Fibroblast of peridontal ligament (primary cell): ENCODE results near the gene ARHGAP22.

Experiments
- DNase-seq: peaks from one replicate; pipeline ENCODE4 v3.0.0-alpha.2; 2010; ENCODE audit errors: extremely low read depth

The ARHGAP22 gene

DNA sequence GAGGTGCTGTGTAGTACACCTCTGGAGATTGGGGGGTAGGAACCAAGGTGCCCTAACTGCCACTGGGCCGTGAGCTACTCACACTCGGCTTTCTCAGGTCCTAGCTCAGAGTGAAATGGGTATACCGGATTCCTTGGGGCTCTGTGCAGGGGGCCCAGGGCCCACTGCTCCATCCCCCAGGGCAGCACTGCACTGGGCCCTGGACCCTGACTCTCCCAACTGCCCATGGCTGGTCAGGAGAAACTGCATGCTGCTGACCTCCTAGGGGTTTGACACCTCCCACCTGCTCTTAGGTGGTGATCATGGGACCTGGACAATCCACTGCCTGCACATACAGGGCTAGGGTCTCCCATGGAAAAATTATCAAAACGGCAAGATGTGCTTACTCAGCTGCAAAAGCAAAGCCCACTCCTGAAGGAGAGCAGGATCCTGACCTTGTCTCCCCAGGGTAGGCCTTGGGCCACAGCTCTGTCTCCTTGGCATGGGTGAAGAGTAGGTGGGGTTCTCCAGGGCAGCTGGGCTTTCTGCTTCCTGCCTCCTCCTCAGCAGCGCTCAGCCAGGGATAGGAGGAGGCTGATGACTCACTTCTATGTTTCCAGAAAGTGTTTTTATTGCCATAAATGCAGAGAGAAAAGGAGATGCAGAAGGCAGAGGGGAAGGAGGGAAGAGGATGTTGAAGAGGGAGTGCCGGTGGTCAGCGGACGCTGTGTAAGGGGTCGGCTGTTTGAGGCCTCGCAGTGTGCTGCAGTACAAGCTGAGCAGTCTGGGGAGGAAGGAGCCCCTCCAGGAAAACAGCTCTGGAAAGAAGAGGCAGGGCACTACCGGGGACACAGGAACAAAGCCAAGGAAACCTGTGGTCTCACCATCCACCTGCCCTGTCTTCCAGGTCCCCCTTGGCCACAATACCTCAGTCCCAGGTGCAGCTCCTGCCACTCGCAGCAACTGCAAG lies 107.8 kb downstream of the ARHGAP22 start:
- peak; percentile 72 for DNase-seq

DNA sequence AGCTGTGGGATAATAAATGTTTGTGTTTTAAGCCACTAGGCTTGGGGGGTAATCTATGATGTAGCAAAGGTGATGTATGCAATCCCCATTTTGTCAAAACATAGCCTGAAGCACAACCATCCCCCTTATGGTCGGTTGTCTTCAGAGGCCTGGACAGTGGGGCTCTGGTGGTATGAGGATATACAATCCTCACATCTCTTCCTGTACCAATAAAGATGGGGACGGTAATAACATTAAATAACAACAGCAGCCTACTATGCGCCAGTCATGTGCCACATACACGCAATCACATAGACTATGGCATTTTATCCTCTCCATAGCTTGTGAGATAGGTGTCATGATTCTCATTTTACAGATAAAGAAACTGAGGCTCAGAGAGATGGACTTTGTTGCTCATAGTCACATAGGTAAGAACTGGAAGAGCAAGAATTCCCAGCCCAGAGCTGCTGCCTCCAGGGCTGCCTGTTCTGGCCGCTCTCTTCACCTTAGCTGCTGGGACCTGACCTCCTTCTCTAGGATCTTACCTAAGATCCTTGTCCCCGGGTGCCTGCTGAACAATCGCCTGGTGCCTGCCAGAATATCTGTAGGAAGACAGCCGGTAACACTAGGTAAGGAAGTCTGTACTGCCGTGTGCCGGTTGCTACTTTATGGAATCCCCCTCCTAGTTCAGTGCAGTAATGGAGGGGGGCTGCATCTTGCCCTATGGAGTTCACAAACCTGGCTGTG lies 108.6 kb downstream of the ARHGAP22 start:
- no peak for DNase-seq

- DNase-seq = no peak
Observed at GRCh38 chr10:48495282-48496045, 109.4 kb downstream of the ARHGAP22 start.

DNA sequence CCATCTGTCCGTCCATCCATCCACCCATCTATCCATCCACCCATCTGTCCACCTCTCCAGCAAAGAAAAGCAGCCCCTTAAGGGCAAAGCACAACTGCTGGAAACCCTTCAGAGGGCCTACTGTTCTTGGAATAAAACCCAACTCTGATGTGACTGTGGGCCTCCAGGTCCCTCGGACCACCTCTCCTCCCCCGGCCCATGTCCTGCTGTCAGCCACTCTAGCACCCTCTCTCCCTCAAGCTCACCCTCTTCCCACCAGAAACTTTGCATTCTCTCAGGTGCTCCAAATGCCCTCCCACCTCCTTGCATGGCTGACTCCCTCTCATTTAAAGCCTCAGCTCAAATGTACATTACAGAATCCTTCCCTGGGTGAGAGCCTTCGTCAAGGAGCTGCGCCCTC lies 110.3 kb downstream of the ARHGAP22 start:
- no peak for DNase-seq

GRCh38 chr10:48494073-48494472 lies 110.8 kb downstream of the ARHGAP22 start:
- DNase-seq = no peak

DNA sequence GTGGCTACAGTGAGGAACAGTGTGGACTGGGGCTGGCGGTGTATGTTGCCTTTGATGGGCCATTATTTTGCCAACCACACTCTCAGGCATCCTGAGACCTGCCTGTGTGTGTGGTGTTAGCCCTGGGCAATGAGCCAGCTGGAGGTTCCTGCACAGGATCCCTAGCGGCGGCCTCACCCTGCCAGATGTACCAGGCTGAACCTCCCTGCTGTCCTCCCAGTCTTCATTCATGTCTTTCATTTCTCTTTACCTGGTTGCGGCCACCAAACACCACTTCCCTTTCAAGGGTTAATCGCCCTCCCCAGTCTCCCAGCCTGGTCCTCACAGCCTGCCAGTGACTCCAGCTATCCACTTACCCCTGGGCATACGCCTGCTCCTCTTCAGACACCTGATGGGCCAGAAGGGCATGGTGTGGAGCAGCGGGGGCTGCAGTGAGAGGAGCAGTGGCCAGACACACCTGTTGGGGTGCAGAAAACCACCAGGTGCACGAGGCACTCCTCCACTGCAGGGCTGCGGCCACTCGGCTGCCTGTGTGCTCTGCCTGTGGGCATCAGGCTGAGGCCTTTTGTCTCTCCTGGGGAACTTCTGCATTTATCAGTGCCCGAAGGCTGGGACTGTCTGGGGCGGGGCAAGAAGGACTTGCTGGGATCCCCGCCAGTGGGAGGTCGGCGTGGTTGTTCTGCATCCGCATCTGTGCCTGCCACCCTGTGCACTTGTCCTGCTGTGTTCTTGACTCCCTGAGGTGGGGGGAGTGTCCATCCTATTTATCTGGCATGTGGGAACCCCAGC lies 111.6 kb downstream of the ARHGAP22 start:
- no peak for DNase-seq

GRCh38 chr10:48492201-48492600 lies 112.7 kb downstream of the ARHGAP22 start:
- DNase-seq = no peak

GRCh38 chr10:48491392-48492139 lies 113.3 kb downstream of the ARHGAP22 start:
- no peak for DNase-seq

- no peak for DNase-seq
Observed at GRCh38 chr10:48490946-48491345, 113.9 kb downstream of the ARHGAP22 start.

DNA sequence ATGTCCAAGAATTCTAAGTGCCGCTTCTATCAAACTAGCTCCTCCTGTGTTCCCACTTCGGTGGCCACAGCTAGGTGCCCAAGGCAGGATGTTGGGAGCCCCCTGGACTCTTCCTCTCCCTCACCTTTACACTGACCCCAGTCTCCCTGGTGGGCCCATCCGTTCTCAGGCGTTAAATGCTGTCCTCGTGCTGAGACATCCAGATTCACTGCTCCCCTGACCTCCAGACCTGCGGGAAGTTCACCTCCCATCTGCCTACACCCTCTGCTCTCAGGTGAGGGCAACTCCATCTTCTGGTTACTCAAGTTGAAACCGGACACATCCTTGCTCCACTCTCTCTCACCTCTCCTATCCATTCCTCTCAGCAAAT lies 114.3 kb downstream of the ARHGAP22 start:
- DNase-seq = no peak

GRCh38 chr10:48489099-48489498 lies 115.8 kb downstream of the ARHGAP22 start:
- DNase-seq = no peak

DNA sequence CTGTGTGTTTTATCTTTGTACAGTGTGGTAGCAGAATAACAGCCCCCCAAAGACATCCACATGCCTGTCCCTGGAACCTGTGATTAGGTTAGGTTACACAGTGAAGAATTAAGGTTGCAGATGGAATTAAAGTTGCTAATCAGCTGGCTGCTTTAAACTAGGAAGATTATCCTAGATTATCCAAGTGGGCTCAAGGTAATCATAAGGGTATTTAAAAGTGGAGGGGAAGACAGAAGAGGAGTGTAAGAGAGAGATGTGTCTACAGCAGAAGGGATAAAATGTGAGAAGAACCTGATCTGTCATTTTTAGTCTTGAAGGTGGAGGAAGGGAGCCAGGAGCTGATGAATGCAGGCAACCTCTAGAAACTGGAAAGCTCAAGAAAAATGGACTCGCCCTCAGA lies 117.6 kb downstream of the ARHGAP22 start:
- no peak for DNase-seq

DNA sequence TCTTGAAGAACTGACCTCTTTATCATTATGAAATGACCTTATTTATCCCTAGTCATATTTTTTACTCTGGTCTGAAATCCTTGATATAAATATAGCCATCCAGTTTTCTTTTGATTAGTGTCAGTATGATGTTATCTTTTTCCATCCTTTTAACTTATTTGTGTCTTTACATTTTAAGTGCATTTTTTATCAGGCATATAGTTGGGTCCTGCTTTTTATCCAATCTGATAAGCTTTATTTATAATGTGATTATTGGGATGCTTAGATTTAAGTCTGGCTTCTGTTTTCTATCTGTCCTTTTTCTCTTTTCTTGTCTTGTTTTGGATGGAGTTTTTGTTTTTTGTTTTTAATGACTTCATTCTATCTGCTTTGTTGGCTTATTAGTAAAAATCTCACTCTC lies 119.2 kb downstream of the ARHGAP22 start:
- no peak for DNase-seq

DNA sequence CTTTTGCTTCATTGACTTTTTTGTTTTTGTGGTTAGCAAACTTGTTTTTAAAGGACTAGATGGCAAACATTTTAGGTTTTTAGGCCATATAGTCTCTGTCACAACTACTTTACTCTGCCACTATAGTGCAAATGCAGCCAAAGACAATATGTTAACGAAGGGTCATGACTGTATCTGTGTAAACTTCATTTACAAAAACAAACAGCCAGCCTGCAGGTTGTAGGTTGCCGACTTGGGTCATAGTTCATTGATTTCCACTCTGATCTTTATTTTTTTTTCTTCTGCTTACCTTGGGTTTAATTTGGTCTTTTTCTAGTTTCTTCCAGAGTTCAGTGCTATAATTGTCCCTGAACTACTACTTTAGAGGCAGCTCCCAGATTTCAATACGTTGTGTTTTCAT lies 120.0 kb downstream of the ARHGAP22 start:
- DNase-seq = no peak

GRCh38 chr10:48482207-48482606 lies 122.7 kb downstream of the ARHGAP22 start:
- DNase-seq = no peak

GRCh38 chr10:48481385-48481784 lies 123.5 kb downstream of the ARHGAP22 start:
- no peak for DNase-seq

DNA sequence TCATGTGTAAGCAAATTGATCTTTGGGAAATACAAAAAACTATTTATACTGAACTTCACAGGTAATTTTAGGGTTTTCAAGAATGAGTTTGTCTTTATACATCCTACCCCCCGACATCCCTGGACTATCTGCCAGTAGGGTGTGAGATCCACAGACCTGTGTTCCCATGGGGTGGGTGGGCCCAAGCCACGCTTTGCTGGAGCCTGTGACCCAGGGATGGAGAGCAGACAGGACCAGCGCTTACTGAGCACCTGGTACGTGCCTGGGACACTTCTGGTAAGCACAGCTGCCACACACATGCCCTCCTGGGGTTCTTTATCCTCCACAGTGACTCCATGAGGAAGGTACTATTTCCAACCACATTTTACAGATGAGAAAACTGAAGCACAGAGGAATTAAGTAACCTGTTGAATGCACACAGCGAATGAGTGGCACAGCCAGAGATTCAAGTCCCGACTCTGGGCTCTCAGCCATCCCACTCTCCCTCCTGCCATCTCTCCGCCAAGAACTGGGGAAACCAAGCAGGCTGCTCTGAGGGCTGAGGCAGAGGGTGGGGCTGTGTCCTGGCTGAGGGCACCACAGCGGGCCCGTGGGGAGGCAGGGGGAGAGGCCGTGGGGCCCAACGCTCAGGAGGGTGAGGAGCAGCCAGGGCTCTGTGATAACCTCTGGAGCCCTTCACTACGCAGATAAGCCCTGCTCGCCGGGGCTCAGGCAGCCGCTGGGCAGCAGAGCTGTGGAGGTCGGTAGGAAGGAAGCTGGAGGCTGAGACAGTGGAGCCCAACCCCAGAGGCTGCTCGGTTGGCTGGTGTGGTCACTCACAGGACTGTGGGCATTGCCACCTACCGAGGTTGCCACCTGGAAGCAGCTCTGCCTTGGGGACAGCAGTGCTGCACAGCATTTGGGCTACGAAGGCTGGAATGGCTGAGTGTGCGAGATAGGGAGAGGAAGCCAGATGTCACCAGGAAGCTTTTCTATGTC lies 124.2 kb downstream of the ARHGAP22 start:
- no peak for DNase-seq

DNA sequence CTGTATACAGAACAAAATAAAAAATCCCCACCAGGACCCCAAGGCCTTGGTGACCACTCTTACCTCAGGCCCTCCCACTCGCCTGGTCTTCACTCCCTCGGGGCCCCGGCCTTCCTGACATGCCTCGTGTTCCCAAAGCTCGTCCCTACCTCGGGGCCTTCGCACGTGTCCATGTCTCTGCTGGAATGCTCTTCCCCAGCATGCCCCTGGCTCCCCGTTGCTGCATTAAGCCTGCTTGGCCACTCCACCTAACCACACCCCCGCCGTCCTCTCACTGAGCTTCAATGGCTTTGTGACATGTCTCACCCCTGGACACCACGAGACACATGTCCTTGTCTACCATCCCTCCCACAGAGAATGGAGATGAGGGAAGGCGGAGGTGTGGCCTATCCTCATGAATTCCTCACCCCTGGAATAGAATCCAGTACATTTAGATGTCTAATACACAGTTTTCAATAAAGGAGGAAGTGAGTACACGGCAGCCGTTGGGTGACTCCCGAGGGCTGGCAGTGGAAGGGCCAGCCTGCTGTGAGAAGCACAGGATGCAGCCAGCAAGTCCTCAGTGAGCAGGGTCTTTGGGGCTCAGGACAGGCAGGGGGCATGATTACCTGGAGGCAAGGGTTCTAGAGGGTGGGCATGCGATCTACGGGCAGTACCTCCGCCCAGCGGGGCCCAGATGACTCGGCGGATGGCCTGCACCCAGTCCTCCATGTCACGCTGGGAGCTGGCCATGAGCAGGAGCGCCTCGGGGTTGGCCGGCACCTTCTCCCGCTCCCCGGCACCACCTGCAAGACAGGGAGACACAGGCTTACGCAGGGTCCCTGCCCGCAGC lies 125.7 kb downstream of the ARHGAP22 start:
- no peak for DNase-seq

- DNase-seq = no peak
Observed at GRCh38 chr10:48478469-48478868, 126.4 kb downstream of the ARHGAP22 start.
